Right atrium auricular region (tissue), 2 donors: ENCODE results near the gene LGALS13. TPM values are rescaled to one million over a fixed set of nuclear protein-coding genes. Genes with fewer than 3 reads are reported as not detected.

Experiments
- DNase-seq: peaks from one replicate; pipeline ENCODE4 v3.0.0-alpha.2; 2019; ENCODE audit warnings: low spot score
- H3K27ac ChIP-seq, 2 donors: fragments of 200-600 bp; sonication (generic); 1 replicate in 1 of 2; 2 replicates in 1 of 2; pipeline ENCODE4 v1.5.1; 2016 to 2019
- H3K27me3 ChIP-seq, 2 donors: fragments of 200-600 bp; sonication (generic); one replicate each; pipeline versions ENCODE4 v1.5.1 to v1.6.0; 2017 to 2019
- H3K36me3 ChIP-seq: fragments of 200-600 bp; sonication (generic); one replicate; pipeline ENCODE4 v1.5.1; 2016
- H3K4me1 ChIP-seq, 2 donors: fragments of 200-600 bp; sonication (generic); one replicate each; pipeline versions ENCODE4 v1.5.1 to v1.6.0; 2017 to 2019
- H3K4me3 ChIP-seq, 2 donors: fragments of 200-600 bp; sonication (generic); 1 replicate in 1 of 2; 2 replicates in 1 of 2; pipeline ENCODE4 v1.5.1; 2017 to 2019; ENCODE audit warnings: mild to moderate bottlenecking in 1 of 2, moderate library complexity in 1 of 2
- H3K9me3 ChIP-seq, 2 donors: fragments of 200-600 bp; sonication (generic); one replicate each; pipeline ENCODE4 v1.5.1; 2019
- total RNA-seq, 2 donors: library from RNA; depleted of rRNA; stranded (reverse); fragments of >200 nt; gene quantifications; one replicate each; pipeline ENCODE4 v1.1.0, GENCODE V29; 2016
- TF ChIP-seq, protein P1 (sequence below), 2 donors: fragments of 200-600 bp; sonication (generic); IDR thresholded peaks; one replicate each; pipeline ENCODE4 v1.5.1; 2019; ENCODE audit warnings: antibody characterized with exemption in 2 of 2

The LGALS13 gene
- total RNA-seq, 2 donors from 2014 or later: not detected

- Histone ChIP-seq H3K9me3 (no peaks in the 10 kb centered on the region), H3K4me3 (no peak overlapping the region), H3K27ac (no peak overlapping the region), H3K36me3 (no peaks in the 10 kb centered on the region), H3K27me3 (no peaks in the 10 kb centered on the region), H3K4me1 (no peaks in the 10 kb centered on the region)
- TF ChIP-seq, protein P1, sequence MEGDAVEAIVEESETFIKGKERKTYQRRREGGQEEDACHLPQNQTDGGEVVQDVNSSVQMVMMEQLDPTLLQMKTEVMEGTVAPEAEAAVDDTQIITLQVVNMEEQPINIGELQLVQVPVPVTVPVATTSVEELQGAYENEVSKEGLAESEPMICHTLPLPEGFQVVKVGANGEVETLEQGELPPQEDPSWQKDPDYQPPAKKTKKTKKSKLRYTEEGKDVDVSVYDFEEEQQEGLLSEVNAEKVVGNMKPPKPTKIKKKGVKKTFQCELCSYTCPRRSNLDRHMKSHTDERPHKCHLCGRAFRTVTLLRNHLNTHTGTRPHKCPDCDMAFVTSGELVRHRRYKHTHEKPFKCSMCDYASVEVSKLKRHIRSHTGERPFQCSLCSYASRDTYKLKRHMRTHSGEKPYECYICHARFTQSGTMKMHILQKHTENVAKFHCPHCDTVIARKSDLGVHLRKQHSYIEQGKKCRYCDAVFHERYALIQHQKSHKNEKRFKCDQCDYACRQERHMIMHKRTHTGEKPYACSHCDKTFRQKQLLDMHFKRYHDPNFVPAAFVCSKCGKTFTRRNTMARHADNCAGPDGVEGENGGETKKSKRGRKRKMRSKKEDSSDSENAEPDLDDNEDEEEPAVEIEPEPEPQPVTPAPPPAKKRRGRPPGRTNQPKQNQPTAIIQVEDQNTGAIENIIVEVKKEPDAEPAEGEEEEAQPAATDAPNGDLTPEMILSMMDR (IDR thresholded peaks at IDR 0.05): no peak
- no peak for DNase-seq
These were observed 43.7 kb upstream of the LGALS13 start for GRCh38 chr19:39558624-39559117.

- Histone ChIP-seq H3K4me1 (no peaks in the 10 kb centered on the region), H3K4me3 (no peak overlapping the region), H3K9me3 (no peaks in the 10 kb centered on the region), H3K36me3 (no peaks in the 10 kb centered on the region), H3K27ac (no peak overlapping the region), H3K27me3 (no peaks in the 10 kb centered on the region)
- DNase-seq: no peak
- TF ChIP-seq, protein P1 (IDR thresholded peaks at IDR 0.05): no peak
These were observed 38.9 kb upstream of the LGALS13 start for GRCh38 chr19:39563408-39563807.

- TF ChIP-seq, protein P1 (IDR thresholded peaks at IDR 0.05): no peak
- Histone ChIP-seq H3K27me3 (no peaks in the 10 kb centered on the region), H3K27ac (no peak overlapping the region)
These were observed 36.3 kb upstream of the LGALS13 start for GRCh38 chr19:39566064-39566463.

GRCh38 chr19:39568604-39569003, 33.7 kb upstream of the LGALS13 start:
- Histone ChIP-seq H3K36me3 (no peaks in the 10 kb centered on the region), H3K4me3 (no peak overlapping the region), H3K9me3 (peaks cover 0 to 17% of the 10 kb centered on the region in 2 donors), H3K27ac (no peak overlapping the region), H3K4me1 (no peaks in the 10 kb centered on the region), H3K27me3 (no peaks in the 10 kb centered on the region)
- no peak for DNase-seq
- TF ChIP-seq, protein P1 (IDR thresholded peaks at IDR 0.05): no peak

More at GRCh38 chr19:39566064-39566463, 36.3 kb upstream of the LGALS13 start:
- Histone ChIP-seq H3K4me3 (no peak overlapping the region), H3K4me1 (no peaks in the 10 kb centered on the region), H3K9me3 (no peaks in the 10 kb centered on the region), H3K36me3 (no peaks in the 10 kb centered on the region)
- DNase-seq: no peak

DNA sequence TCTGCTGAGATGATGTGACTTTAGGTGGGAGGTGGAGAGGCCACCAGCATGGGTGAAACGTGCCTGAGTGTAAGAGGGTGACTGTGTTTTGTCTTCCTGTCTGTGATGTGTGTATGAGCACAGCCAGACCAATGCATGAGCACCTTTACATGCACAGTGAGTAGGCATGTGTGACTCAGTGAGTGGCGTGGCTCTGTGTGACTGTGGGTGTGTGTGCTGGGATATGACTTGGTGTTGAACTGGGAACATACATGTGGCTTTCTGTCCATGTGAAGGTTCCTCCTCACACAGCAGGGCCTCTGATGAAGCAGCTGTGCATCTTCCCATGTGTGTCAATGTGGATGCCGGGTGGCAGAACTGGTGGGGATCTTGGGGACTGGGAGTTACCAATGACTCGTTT, 19.9 kb upstream of the LGALS13 start:
- no peak overlapping the region for H3K27ac ChIP-seq
- no peaks in the 10 kb centered on the region for H3K4me1 ChIP-seq
- H3K36me3 ChIP-seq: no peaks in the 10 kb centered on the region
- TF ChIP-seq, protein P1 (IDR thresholded peaks at IDR 0.05): no peak
- peaks cover 0 to 6% of the 10 kb centered on the region in 2 donors for H3K9me3 ChIP-seq
- H3K4me3 ChIP-seq: no peak overlapping the region
- DNase-seq: no peak
- H3K27me3 ChIP-seq: no peaks in the 10 kb centered on the region
